HepG2 (cell line): ENCODE measurements around the gene DAD1. TPM values are rescaled to one million over a fixed set of nuclear protein-coding genes. Genes with fewer than 3 reads are reported as not detected.
A peak's percentile ranks its signal among the peaks of the same experiment; 100 is the strongest.

Experiments
- AFF4 ChIP-seq: sonication (generic); formaldehyde crosslinking; IDR thresholded peaks from 2 replicates; pipeline ENCODE4 v1.4.0; 2020; ENCODE audit warnings: missing genetic modification reagents
- ATF7-NPFF ChIP-seq: sonication (generic); formaldehyde crosslinking; IDR thresholded peaks from 2 replicates; pipeline ENCODE4 v1.8.1; 2023; ENCODE audit warnings: mild to moderate bottlenecking, low read depth, missing genetic modification reagents, moderate library complexity
- GRHL1 ChIP-seq: sonication (generic); formaldehyde crosslinking; conservative IDR thresholded peaks from 2 replicates; pipeline ENCODE4 v1.8.0; 2022; ENCODE audit warnings: missing genetic modification reagents
- HDAC2 ChIP-seq: sonication (generic); formaldehyde crosslinking; IDR thresholded peaks from 2 replicates; pipeline ENCODE4 v1.4.0; 2020; ENCODE audit warnings: missing genetic modification reagents
- HNF4A ChIP-seq: sonication (generic); formaldehyde crosslinking; IDR thresholded peaks from 2 replicates; pipeline ENCODE4 v1.4.0; 2020; ENCODE audit warnings: missing genetic modification reagents
- POLR2A ChIP-seq, 2 experiments: IDR thresholded peaks; 2 replicates each; pipeline ENCODE4 v1.6.1; 2011; ENCODE audit warnings: low read depth in 2 of 2, low read length in 2 of 2, mild to moderate bottlenecking in 1 of 2, moderate library complexity in 1 of 2; ENCODE audit not compliant: insufficient read depth in 1 of 2
- POLR2AphosphoS2 ChIP-seq: IDR thresholded peaks from 2 replicates; pipeline ENCODE4 v1.6.1; 2011; ENCODE audit warnings: low read depth, low read length, improper control_type of control experiment
- RAD21 ChIP-seq: fragments of 450-650 bp; formaldehyde crosslinking; IDR thresholded peaks from 2 replicates; pipeline ENCODE4 v1.5.0; 2020; ENCODE audit warnings: mild to moderate bottlenecking
- RFX1 ChIP-seq: fragments of 450-650 bp; IDR thresholded peaks from 2 replicates; pipeline ENCODE4 v1.6.1; 2017
- SCMH1 ChIP-seq: sonication (generic); formaldehyde crosslinking; IDR thresholded peaks from 2 replicates; pipeline ENCODE4 v1.9.0; 2021; ENCODE audit warnings: missing genetic modification reagents, mild to moderate bottlenecking, borderline replicate concordance
- TBX2 ChIP-seq: sonication (generic); formaldehyde crosslinking; IDR thresholded peaks from 2 replicates; pipeline ENCODE4 v1.5.0; 2020; ENCODE audit warnings: missing genetic modification reagents, mild to moderate bottlenecking, borderline replicate concordance
- ZFP36L1 ChIP-seq: sonication (generic); formaldehyde crosslinking; IDR thresholded peaks from 2 replicates; pipeline ENCODE4 v1.8.0; 2022; ENCODE audit warnings: mild to moderate bottlenecking, missing genetic modification reagents, moderate library complexity
- ZNF280B ChIP-seq: sonication (generic); formaldehyde crosslinking; IDR thresholded peaks from 2 replicates; pipeline ENCODE4 v1.5.0; 2020; ENCODE audit warnings: missing genetic modification reagents, mild to moderate bottlenecking, borderline replicate concordance
- ZNF484 ChIP-seq: sonication (generic); formaldehyde crosslinking; IDR thresholded peaks from 2 replicates; pipeline ENCODE4 v1.5.1; 2020; ENCODE audit warnings: mild to moderate bottlenecking, low read depth, missing genetic modification reagents, borderline replicate concordance
- polyA plus RNA-seq, 8 experiments: library from polyadenylated mRNA; depleted of rRNA in 3 of 8; stranded (reverse) in 7 of 8; unstranded in 1 of 8; fragments of >200 nt; fragmentation: Illumina TruSeq in 4 of 8; extraction: Trizol in 4 of 8; gene quantifications; 2 replicates each; pipeline versions ENCODE4 v1.2.1 to v1.2.3, GENCODE V29; 2011 to 2016; ENCODE audit warnings: low read depth in 4 of 8, missing spikeins in 1 of 8, mixed read lengths in 1 of 8; ENCODE audit not compliant: insufficient read depth in 1 of 8
- total RNA-seq, 5 experiments: library from RNA; depleted of rRNA; stranded (reverse); fragments of >200 nt; fragmentation: Illumina TruSeq; extraction: Trizol; gene quantifications; 2 replicates each; pipeline ENCODE4 v1.2.3, GENCODE V29; 2016; ENCODE audit warnings: low read depth in 1 of 5

The DAD1 gene
- total and polyA plus RNA-seq, 2 of the 13 experiments (the other 11 are each of a cell fraction or from before 2014, with no cell fraction given) = 558 to 626 TPM

GRCh38 chr14:22598099-22598895 lies 9.3 kb upstream of the DAD1 start, which contains the start of gene ABHD4 (continued):
- no peak; the same call in 1 of the 2 replicates for TF ChIP-seq AFF4 (CRISPR knock-in tag)
- TF ChIP-seq ZNF484 (CRISPR knock-in tag) = no peak
- TF ChIP-seq POLR2A (IDR thresholded peaks at IDR 0.05; ENCODE audit: insufficient read depth in 1 of 2, low read depth in 2 of 2, low read length in 2 of 2) = peak in 1 of 2 experiments; percentile 85; a peak in 2 of 4 replicates
- no peak for TF ChIP-seq HNF4A (CRISPR knock-in tag)
- no peak for TF ChIP-seq POLR2AphosphoS2
- TF ChIP-seq TBX2 (CRISPR knock-in tag) = peak; percentile 78
- TF ChIP-seq RAD21 = 0 out of 2 replicates have a peak, but pooled peaks have one; percentile 6
- no peak for TF ChIP-seq ZFP36L1
- TF ChIP-seq HDAC2 (CRISPR knock-in tag) = no peak
- no peak for TF ChIP-seq RFX1
- TF ChIP-seq ATF7-NPFF (CRISPR knock-in tag) = peak; percentile 68
- no peak for TF ChIP-seq GRHL1 (CRISPR knock-in tag)
- TF ChIP-seq ZNF280B (CRISPR knock-in tag) = peak; percentile 95
- no peak for TF ChIP-seq SCMH1
- TF ChIP-seq, all 625 proteins: peak for 349
